ENCODE data around the gene CARD9. TPM values are rescaled to one million over a fixed set of nuclear protein-coding genes. Genes with fewer than 3 reads are reported as not detected.

CARD9 gene
- total RNA-seq, 4 donors from 2014 or later, result 0.57 to 1.1 (median 1.0) TPM

DNA sequence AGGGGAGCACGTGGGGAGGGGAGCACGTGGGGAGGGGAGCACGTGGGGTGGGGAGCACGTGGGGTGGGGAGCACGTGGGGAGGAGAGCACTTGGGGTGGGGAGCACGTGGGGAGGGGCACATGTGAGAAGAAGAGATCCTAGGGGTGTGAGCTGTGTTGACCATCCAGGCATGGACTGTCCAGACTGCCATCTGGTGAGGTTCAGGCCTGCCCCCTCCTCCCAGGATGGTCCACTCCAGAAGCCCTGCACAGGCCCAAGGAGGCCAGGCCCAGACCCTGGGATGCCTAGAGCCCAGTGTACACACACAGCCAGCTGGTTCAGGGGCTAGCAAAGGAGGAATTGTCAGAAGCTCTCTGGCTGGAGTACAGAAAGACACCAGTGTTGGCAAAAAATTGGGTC is 24.2 kb upstream of the CARD9 start:
- peaks cover 18 to 69% (median 30%) of the 10 kb centered on the region in 3 donors for H3K36me3 ChIP-seq
- 50 to 82% methylated on average over 1 to 3 of the region's 6 CpGs for WGBS, 2 donors
- H3K4me1 ChIP-seq, result peaks cover 15 to 24% (median 16%) of the 10 kb centered on the region in 3 donors
- no peak overlapping the region for H3K27ac ChIP-seq
- no peak overlapping the region for H3K4me3 ChIP-seq
- intact Hi-C loops (cut with DNase I), result no loop called here
- H3K9me3 ChIP-seq, result no peaks in the 10 kb centered on the region
- DNase-seq, result no peak
- H3K27me3 ChIP-seq, result no peaks in the 10 kb centered on the region
- no peak for TF ChIP-seq POLR2A (IDR thresholded peaks at IDR 0.05)
- TF ChIP-seq, protein P1, sequence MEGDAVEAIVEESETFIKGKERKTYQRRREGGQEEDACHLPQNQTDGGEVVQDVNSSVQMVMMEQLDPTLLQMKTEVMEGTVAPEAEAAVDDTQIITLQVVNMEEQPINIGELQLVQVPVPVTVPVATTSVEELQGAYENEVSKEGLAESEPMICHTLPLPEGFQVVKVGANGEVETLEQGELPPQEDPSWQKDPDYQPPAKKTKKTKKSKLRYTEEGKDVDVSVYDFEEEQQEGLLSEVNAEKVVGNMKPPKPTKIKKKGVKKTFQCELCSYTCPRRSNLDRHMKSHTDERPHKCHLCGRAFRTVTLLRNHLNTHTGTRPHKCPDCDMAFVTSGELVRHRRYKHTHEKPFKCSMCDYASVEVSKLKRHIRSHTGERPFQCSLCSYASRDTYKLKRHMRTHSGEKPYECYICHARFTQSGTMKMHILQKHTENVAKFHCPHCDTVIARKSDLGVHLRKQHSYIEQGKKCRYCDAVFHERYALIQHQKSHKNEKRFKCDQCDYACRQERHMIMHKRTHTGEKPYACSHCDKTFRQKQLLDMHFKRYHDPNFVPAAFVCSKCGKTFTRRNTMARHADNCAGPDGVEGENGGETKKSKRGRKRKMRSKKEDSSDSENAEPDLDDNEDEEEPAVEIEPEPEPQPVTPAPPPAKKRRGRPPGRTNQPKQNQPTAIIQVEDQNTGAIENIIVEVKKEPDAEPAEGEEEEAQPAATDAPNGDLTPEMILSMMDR (IDR thresholded peaks at IDR 0.05), result no peak

DNA sequence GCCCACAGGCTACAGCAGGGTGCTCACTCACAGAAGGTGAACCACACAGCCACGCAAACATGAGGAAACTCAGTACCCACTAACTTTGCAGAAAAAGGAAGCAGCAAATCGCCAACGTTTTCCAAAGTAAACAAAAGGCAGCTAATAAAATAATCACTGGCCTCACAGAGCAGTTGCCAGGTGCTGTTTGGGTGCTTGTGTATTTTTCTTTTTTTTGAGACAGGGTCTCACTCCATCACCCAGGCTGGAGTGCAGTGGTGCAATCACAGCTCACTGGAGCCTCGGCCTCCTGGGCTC is 22.7 kb upstream of the CARD9 start:
- no peak for DNase-seq
- H3K36me3 ChIP-seq, result peaks cover 23 to 71% (median 43%) of the 10 kb centered on the region in 3 donors
- peaks cover 15 to 24% (median 16%) of the 10 kb centered on the region in 3 donors for H3K4me1 ChIP-seq
- no peaks in the 10 kb centered on the region for H3K9me3 ChIP-seq
- WGBS, 2 donors, result 65 to 75% methylated on average over 4 of the region's 4 CpGs
- H3K4me3 ChIP-seq, result no peak overlapping the region
- H3K27me3 ChIP-seq, result no peaks in the 10 kb centered on the region
- intact Hi-C loops (cut with DNase I), result no loop called here
- H3K27ac ChIP-seq, result no peak overlapping the region
- TF ChIP-seq, protein P1 (IDR thresholded peaks at IDR 0.05), result no peak
- TF ChIP-seq POLR2A (IDR thresholded peaks at IDR 0.05), result no peak

DNA sequence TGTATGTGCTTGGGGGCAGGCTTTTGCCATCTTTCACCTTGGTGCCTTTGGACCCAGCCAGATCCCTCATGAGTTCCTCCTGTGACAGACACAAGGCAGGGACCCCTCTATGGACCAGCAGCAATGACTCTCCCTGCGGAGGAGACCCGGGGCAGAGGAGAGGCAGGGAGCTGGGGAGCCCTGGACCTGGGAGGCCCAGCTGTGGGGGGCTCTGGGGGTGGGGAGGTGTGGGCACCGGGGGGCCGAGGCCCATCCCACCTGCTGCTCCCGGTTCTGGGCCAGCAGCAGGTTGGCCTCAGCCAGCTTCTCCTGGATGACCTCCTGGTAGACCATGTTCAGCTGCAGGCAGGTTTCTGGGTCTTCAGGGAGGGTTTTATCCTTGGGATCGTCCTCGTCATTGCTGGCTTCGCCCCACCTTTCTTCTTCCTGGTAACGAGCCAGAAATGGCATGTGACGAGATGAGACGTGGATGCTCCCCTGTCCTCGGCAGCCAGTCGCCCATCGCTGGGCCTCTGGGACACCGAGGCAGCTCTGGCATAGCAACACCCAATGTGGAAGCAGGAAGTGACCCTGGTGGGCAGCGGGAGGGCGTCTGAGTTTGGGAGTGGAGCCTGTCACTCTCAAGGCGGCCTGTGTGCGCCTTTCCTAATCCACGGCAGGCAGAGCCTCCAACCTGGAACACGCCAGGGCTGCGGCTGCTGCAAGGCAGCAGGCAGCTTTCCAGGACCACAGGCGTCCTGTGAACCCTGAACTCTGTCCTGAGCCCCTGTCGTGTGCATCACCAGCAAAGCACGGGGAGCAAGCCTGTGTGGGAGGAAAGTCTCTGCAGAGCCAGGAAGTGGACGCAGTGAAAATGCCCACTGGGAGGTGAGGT is 22.1 kb upstream of the CARD9 start:
- H3K27ac ChIP-seq, result no peak overlapping the region
- H3K9me3 ChIP-seq, result no peaks in the 10 kb centered on the region
- no peaks in the 10 kb centered on the region for H3K27me3 ChIP-seq
- no peak overlapping the region for H3K4me3 ChIP-seq
- peaks cover 23 to 76% (median 43%) of the 10 kb centered on the region in 3 donors for H3K36me3 ChIP-seq
- no peak for DNase-seq
- TF ChIP-seq POLR2A (IDR thresholded peaks at IDR 0.05), result no peak
- TF ChIP-seq, protein P1 (IDR thresholded peaks at IDR 0.05), result no peak
- intact Hi-C loops (cut with DNase I), result no loop called here
- H3K4me1 ChIP-seq, result peaks cover 12 to 20% (median 14%) of the 10 kb centered on the region in 3 donors
- WGBS, 2 donors, result 96 to 100% methylated on average over 1 to 8 of the region's 26 CpGs

DNA sequence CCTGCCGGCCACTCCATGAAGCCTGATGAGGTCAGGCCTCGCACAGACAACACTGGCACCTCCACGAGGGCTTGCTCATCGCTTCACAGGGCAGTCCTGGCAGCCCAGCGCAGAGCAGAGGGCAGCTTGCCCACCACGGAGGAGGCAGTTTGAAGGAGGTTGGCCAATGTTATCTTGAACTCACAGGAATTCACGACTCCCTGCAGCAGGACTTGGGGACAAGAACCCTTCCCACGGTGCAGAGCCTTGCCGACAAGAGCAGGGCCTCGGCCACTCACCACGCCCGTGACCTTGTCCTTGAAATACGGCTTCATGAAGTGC is 21.5 kb upstream of the CARD9 start:
- no peaks in the 10 kb centered on the region for H3K27me3 ChIP-seq
- WGBS, 2 donors, result 94% methylated on average over 6 of the region's 13 CpGs
- peaks cover 23 to 82% (median 46%) of the 10 kb centered on the region in 3 donors for H3K36me3 ChIP-seq
- intact Hi-C loops (cut with DNase I), result no loop called here
- H3K27ac ChIP-seq, result no peak overlapping the region
- no peak overlapping the region for H3K4me3 ChIP-seq
- TF ChIP-seq POLR2A (IDR thresholded peaks at IDR 0.05), result no peak
- TF ChIP-seq, protein P1 (IDR thresholded peaks at IDR 0.05), result no peak
- peaks cover 7 to 15% (median 11%) of the 10 kb centered on the region in 3 donors for H3K4me1 ChIP-seq
- DNase-seq, result no peak
- no peaks in the 10 kb centered on the region for H3K9me3 ChIP-seq

DNA sequence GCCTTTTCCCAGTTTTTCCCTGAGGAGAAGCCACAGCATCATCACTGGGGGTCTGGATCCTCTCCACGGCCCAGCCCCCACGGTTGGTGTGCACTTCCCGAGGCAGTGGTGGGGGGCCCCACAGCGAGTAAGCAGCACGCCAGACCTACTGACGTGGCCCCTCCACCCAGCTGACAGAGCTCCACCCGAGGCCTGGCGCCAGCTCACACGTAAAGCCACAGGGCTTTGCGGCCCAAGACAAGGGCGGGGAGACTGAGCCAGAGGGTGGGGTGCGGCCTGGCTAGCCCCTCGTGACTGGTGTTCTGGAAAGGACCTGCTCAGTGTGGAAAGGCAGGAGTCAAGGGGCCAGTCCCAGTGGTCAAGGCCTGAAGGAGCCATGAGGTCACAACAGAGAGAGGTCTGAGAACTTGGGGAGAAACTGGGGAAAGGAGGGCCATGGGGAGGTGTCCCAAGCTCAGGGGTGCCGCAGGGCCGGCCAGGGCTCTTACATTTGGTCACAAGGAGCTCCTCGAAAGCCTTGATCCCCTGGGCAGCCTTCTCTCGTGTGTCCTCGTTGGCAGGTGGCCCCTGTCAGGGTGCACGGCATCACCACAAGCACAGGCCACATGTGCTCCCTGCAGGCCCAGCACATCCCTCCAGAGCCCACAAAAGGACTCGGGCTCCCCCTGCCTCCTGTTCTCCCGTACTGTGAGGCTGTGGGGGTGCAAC is 21.0 kb upstream of the CARD9 start:
- Histone ChIP-seq H3K9me3 (no peaks in the 10 kb centered on the region), H3K4me1 (peaks cover 7 to 13% (median 11%) of the 10 kb centered on the region in 3 donors), H3K36me3 (peaks cover 23 to 87% (median 46%) of the 10 kb centered on the region in 3 donors), H3K27me3 (no peaks in the 10 kb centered on the region), H3K27ac (no peak overlapping the region), H3K4me3 (no peak overlapping the region)
- intact Hi-C loops (cut with DNase I), result no loop called here
- DNase-seq, result no peak
- TF ChIP-seq, protein P1 (IDR thresholded peaks at IDR 0.05), result no peak
- TF ChIP-seq POLR2A (IDR thresholded peaks at IDR 0.05), result no peak
- 67 to 97% methylated on average over 4 to 6 of the region's 21 CpGs for WGBS, 2 donors

Measured in esophagus squamous epithelium (tissue), 5 donors.